ENCODE measurements around the gene ZNF407.

ZNF407 gene

GRCh38 chr18:75054611-75055010 lies 456.9 kb downstream of the ZNF407 start:
- ATAC-seq: no peak
- no peak for TF ChIP-seq TSHZ2 (CRISPR knock-in tag; IDR thresholded peaks at IDR 0.05)
- no peak for TF ChIP-seq ZFP3 (CRISPR knock-in tag; IDR thresholded peaks at IDR 0.05)
- TF ChIP-seq TCF4 (CRISPR knock-in tag; IDR thresholded peaks at IDR 0.05; ENCODE audit: borderline replicate concordance): no peak
- TF ChIP-seq RARB (CRISPR knock-in tag; IDR thresholded peaks at IDR 0.05): no peak
- no peak for TF ChIP-seq POU6F1 (CRISPR knock-in tag; IDR thresholded peaks at IDR 0.05; ENCODE audit: borderline replicate concordance, low read depth)
- TF ChIP-seq OSR1 (CRISPR knock-in tag; IDR thresholded peaks at IDR 0.05): no peak
- no peak for TF ChIP-seq BACH2 (CRISPR knock-in tag; IDR thresholded peaks at IDR 0.05; ENCODE audit: borderline replicate concordance)
- no peak for TF ChIP-seq ARNTL (CRISPR knock-in tag; IDR thresholded peaks at IDR 0.05; ENCODE audit: borderline replicate concordance, low read depth)
- TF ChIP-seq SNAI2 (CRISPR knock-in tag; IDR thresholded peaks at IDR 0.05): no peak
- TF ChIP-seq CSRNP3 (CRISPR knock-in tag; IDR thresholded peaks at IDR 0.05): no peak
- no peak for TF ChIP-seq TOX (CRISPR knock-in tag; IDR thresholded peaks at IDR 0.05; ENCODE audit: borderline replicate concordance)

GRCh38 chr18:75057169-75057960 lies 459.7 kb downstream of the ZNF407 start:
- no peak for TF ChIP-seq GLIS3 (CRISPR knock-in tag; IDR thresholded peaks at IDR 0.05)
- no peak for TF ChIP-seq TSHZ2 (CRISPR knock-in tag; IDR thresholded peaks at IDR 0.05)
- TF ChIP-seq PPARA (CRISPR knock-in tag; IDR thresholded peaks at IDR 0.05; ENCODE audit: borderline replicate concordance): no peak
- TF ChIP-seq TOX (CRISPR knock-in tag; IDR thresholded peaks at IDR 0.05; ENCODE audit: borderline replicate concordance): no peak
- TF ChIP-seq CSRNP3 (CRISPR knock-in tag; IDR thresholded peaks at IDR 0.05): no peak
- no peak for TF ChIP-seq OSR1 (CRISPR knock-in tag; IDR thresholded peaks at IDR 0.05)
- TF ChIP-seq CSDC2 (CRISPR knock-in tag; IDR thresholded peaks at IDR 0.05): no peak
- no peak for TF ChIP-seq ZC3H10 (CRISPR knock-in tag; IDR thresholded peaks at IDR 0.05)
- no peak for TF ChIP-seq BACH2 (CRISPR knock-in tag; IDR thresholded peaks at IDR 0.05; ENCODE audit: borderline replicate concordance)
- TF ChIP-seq POU6F1 (CRISPR knock-in tag; IDR thresholded peaks at IDR 0.05; ENCODE audit: borderline replicate concordance, low read depth): no peak
- ATAC-seq: no peak
